EL (cell line): Measurements from ENCODE around the gene GLRB.
A peak's percentile ranks its signal among the peaks of the same experiment; 100 is the strongest.

ENCODE experiments used
- DNase-seq: peaks from one replicate; pipeline ENCODE4 v3.0.0-alpha.2; 2016

Gene GLRB

DNA sequence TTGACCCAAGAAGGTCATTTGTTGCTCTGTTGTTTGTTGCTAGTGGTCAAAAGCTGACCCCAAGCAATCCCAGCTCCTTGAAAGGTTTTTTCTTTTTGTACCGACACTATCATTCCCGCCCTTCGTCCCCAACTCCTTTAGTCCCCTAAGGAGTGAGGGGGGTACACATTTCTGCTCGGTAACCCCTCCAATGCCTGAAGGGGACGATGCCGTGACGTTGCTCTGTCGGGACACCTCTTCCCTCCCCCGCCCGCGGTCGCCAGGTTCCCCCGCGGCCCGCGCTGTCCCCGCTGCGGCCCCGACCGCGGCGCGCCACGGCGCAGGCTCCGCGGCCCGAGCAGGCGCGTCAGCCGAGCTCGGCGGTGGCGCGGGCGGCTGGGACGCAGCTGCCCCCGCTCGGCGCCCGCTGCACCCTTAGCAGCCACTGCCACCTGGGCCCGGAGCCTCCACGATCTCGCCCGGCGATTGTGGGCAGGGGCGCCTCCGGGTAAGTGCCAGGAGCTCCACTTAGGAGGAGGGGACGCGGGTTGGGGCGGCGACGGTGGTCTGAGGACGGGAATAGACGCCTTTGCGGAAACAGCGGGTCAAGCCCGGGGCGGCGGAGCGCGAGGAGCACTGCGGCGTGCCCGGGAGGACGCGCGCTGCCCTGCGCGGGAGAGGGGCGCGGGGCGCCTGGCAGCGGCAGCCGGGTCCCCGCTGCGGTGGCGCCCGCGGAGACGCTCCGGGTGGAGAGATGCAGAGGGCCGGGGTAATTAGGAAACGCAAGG lies at the start of gene GLRB:
TSS of gene GLRB (plus strand) at position 340 of the 767 bp plus-strand sequence. CDS start 1,875 bp downstream, outside the sequence.
- peak; percentile 44 for DNase-seq

DNA sequence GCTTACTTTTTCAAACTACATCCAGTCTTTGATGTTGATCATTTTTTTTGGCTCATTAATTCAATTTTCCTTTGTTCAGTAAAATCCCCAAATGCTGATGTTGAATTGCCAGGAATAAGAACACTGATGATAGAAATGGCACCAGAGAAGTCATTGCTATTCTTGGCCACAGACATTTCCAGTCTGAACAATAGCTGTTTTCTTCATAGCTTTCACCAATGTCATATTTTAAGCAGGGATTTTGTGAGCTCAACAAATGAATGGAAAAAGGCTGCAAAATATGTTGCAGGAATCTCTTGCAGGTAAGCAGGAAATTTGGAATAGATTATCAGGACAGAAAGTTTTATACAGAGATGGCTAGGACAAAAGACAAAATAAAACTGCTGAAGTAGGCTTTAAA lies 40.5 kb upstream of the GLRB start:
- DNase-seq: no peak

DNA sequence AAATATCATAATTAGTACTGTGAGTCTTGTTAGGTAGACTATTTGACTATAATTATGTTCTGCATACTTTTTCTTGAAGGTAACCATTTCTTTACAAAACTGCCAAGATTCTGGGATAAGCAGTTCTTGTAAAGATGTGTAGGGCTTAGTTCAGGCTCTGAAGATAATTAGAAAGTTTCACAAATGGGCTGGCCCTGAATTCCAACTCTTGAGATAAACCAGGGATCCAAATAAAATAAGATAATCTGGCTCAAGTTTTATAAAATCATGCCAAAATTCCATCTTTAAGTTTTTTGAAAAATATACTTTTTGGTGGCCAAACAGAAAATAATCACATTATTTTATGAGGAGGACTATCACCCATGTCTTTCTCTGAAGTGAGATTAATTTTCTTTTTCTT lies 35.5 kb upstream of the GLRB start:
- DNase-seq: no peak

DNA sequence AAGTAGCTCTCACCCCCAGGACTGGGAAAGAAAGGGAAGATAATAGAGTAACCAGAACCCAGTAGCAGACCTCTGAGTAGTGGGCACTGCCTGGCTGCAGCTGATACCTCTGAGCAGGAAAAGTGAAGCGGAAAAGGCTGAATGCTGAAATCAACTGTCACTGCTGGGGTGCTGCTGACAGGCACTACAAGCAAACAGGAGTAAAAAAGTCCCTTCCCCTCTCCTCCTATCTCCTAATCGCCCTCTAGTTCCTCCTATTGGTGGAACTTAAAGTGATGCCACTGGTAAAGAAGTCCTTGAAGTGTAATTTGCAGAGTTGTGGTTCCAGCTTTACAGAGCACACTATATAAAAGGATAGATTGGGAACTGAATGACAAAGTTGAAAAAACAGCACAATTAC lies 32.8 kb upstream of the GLRB start:
- peak; percentile 49 for DNase-seq

DNA sequence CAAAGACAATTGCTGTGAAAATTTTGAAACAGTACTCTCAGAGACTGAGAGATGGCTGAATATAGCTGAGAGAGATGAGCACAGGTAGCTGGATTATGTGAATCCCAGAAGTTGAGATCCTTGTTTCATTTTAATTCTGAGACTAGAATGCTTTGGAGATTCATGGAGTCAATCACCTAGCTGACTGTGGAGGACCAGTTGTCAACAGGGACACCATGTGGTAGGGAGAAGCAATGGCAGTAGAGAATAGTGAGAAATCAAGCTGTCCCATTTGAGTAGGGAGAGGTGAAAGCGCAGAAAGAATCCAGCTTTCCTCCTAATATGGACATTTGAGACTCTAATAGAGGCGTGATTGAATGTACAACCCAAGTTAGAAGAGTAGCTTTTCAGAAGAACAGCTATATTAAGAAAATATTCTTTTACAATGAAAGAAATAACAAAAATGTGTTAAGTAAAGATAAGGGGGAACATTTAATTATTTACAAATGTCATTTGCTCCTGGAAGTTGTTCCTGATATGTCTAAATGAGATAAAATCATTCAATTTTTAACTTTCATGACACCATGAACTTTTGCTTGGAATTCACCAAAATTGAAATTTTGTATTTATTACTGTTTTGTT lies 30.3 kb upstream of the GLRB start:
- DNase-seq: peak; percentile 74

DNA sequence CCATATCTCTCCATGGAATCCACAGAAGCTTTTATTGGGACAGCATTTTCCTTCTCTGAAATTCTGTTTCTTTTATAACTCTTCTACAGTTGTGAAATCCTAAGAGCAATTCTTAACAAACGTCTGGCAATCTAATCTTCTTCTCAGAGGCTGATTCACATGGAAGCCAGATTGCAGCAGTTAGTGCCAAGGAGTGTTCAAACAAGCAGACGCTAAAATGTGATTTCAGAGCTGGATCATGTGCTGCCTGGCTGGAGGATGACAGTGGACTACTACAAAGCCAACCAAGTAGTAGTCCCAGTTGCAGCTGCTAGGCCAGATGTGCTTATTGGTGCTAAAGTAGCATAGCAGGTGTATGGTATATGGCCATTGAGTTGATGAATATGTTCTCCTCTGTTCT lies 27.7 kb upstream of the GLRB start:
- no peak for DNase-seq

DNA sequence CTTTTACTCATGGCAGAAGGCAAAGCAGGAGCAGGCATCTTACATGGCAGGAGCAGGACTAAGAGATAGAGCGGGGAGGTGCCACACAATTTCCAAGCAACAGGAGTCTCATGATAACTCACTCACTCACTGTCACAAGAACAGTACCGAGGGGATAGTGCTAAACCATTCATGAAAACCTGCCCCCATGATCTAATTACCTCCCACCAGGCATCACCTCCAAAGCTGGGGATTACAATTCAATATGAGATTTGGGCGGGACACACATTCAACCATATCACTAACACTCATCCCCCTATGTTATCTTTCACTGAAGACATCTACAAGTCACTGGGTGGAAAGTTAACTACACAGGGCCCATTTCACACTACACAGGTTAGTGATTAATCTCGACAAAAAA lies 25.4 kb upstream of the GLRB start:
- DNase-seq: no peak

DNA sequence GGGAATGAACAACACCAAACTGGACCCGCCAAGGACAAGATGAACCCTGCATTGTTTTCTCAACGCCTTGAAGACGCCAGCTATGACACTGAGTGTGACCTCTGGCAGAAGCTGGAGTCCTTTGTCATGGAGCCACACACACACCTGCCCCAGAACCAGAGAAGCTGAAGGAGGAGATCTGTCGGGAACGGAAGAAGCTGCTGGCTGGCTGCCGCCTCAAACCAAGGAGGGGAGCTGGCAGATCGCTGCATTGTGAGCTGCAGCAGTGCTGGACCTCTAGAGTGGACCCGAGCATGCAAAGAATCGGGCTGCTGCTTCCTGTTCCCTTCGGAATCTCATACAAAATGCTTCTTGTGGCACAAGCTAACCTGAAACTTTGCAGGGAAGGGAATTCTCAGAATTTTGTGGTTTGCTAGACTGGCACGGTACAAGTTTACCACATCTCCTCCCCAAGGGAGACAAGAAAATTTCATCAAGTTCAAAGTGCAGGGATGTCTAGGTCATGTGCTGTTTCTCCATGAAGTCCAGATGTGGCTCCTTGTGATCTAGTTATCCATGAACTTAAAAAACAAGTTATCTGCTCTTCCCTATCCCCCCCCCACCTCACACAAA lies 23.4 kb upstream of the GLRB start:
- no peak for DNase-seq

DNA sequence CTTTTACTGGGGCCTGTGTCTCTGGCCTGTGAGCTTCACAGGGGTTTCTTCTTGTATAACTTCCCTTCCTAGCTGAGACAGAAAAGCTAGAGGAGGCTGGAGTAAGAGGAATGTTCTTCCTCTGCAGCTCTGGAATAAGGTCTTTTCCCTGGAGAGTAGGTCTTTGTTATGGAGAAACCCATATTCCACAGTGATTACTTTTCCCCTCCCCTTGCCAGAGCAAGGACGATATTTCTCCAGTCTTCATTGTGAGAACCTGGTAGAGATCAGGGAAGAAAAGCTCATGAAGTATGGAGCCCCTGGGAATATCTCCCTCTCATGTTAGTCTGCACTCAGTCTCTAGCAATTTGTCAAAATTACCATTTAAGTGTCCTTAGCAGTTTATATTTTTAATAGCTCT lies 18.7 kb upstream of the GLRB start:
- no peak for DNase-seq

DNA sequence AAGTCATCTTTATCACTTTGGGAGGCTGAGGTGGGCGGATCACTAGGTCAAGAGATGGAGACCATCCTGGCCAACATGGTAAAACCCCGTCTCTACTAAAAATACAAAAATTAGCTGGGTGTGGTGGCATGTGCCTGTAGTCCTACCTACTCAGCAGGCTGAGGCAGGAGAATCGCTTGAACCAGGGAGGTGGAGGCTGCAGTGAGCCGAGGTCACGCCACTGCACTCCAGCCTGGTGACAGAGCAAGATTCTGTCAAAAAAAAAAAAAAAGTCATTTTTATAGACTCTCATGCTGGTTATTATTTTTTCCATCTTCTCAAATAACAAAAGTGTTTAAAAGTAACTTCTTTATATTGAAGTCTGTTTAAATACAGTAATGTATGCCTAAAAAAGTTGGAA lies 17.1 kb upstream of the GLRB start:
- DNase-seq: peak; percentile 23

DNA sequence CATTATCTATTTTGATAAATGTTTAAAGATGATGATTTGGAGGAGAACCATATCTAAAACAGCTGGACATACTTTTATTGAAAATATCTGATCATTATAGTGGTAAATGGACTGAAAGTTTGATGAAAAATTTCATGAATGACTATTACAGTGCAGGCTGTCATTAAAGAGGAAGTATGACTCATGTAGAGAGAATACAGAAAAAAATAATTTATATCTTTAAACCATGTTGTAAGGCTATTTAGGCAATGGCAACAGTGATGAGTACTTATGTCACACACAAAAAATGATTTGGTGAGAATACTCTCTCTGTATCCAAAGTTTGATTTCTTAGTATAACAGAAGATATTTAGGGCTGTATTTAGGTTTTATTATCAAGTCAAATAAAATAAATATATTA lies 3.9 kb upstream of the GLRB start:
- DNase-seq: peak; percentile 41

DNA sequence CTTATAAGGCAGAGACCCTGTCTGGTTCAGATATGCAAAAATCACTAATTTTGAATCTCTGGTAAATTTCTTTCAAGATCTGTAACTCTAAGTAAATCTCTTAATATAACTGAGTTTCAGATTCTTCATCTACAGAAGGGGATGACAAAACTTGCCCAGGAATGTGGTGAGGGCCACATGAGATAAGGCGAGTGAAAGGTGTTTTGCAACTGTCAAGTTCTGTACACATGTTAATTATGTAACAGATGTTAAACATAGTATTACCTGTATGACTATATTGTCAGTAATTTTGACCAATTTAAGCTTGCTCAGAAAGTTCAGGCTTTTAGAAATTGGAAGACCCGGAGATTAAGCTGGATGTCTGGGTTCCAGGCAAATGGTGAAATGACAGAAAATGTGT lies 549 bp upstream of the GLRB start:
- DNase-seq: no peak

DNA sequence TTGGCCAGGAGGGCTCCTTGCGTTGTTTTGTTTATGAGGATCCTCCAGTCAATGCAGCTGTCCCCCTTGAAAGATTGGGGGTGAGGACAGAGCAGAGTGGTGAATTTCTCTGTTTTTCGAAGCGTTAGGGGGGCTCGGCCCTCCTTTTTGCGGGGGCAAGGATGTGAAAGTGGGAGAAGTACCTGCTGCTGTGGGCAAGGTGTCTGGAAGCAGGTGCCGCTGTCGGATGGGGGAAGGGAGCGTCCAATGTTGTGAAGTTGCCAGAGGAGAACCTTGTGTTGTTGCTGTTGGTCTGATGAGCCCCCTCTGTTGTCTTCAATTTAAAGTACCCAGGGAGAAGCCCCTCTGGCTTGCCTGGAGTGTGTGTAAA lies 613 bp downstream of the GLRB start:
- DNase-seq: no peak

DNA sequence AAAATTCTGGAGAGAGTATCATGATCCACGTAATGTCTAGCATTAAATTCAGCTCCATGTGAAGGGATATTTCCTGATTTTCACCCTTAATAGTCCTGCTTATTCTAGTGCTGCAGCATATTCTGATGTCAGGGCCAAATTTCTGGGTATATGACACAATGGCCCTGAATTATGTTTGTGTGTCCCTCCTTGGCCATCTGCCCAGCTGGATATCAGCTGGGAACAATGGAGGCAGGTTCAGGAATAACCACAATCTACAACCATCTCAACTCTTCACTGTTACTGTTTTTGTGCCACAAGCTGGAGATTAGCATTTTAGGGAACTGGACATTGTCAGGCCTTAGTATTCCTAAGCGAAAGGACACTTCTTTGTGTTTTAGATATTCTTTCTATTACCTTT lies 3.5 kb downstream of the GLRB start:
- no peak for DNase-seq

DNA sequence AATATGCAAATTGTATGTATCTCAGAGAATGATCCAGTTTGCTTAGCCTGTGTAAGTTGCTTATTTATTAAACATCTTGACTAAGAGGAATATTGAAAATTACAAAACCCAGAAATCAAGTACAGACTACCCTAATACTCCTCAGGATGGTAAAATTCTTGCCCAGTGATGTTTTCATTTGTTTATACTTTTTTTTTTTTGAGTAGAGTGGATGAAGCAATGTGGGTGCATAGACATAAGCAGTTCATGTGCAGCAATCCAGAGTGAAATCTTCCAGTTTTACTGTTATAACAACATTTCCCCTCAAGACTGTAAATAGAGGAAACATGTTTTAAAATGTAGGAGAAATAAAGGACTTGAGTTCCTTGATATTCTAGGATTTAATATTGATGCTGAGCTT lies 4.7 kb downstream of the GLRB start:
- DNase-seq: no peak

DNA sequence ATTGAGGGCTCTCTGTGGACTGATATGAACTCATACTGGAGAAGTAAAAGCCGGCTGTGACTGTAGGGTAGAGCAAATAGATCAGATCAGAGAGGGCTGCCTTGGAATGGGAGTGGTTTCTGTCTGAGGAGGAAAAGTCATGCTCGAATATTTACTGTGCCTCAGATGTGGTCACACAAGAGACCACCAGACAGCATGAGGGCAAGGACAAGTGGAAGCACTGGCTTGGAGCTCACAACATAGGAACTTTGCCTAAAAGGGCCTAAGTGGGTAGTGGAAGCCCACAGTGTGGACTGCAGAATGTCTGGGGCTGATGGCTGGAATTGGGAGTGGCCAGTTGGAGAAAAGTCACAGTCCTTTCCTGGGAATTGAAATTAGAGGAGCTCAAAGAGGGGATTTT lies 19.8 kb downstream of the GLRB start:
- DNase-seq: no peak

DNA sequence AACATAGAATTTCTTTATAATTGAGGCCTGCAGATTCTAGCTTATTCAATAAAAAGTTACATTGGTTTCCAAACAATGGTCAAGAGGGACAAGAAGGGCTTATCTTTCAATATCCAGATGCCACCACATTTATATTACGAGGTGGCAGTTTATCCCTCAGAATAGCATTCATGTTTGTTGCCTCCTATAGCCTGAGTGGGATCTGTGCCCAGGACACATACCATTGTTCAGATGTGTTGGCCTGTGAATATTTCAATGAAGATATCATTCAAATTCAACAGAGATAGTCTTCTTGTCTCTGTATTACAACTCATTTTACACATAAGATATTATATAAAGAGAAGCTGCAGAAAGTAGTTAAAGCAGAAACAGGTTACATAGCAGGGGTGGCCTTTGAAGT lies 20.5 kb downstream of the GLRB start:
- DNase-seq: peak; percentile 41

DNA sequence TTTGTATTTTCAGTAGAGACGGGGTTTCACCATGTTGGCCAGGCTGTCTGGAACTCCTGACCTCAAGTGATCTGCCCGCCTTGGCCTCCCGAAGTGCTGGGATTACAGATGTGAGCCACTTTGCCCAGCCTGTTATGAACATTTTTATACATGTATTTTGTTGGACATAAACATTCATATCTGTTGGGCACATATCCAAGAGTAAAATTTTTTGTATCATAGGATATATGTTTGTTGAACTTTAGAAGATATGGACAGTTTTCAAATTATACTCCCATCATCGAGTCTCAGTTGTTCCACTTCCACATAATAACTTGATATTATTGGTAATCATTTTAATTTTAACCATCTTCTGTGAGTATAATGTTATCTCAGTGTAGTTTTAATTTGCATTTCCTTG lies 23.6 kb downstream of the GLRB start:
- DNase-seq: no peak

DNA sequence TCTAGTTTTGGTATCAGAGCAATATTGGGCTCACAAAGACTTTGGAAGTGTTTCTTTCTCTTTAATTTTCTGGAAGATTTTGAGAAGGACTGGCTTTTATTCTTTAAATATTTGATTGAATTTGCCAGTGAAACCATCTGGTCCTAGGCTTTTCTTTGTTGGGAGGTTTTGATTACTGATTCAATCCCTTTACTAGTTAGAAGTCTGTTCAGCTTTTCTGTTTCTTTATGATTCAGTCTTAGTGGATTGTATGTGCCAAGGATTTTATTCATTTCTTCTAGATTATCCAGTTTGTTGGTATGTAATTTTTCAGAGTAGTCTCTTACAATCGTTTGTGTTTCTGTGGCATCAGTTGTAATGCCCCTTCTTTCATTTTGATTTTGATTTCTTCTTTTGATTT lies 28.6 kb downstream of the GLRB start:
- no peak for DNase-seq

DNA sequence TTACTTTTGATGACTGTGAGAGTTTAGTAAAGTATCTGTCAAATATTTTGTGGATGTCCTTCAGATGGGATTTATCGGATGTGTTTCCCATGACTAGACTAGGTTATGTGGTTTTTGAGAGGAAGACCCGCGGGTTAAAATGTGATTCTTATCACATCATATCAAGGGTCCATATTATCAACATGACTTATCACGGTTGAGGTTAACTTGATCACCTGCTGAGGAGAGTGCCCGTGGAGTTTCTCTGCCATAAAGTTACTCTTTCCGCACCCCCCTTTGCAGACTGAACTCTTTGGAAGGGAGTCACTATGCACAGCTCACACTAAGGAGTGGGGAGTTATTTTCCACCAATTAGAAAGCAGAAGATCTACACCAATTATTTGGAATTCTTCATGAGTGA lies 38.7 kb downstream of the GLRB start:
- DNase-seq: no peak

DNA sequence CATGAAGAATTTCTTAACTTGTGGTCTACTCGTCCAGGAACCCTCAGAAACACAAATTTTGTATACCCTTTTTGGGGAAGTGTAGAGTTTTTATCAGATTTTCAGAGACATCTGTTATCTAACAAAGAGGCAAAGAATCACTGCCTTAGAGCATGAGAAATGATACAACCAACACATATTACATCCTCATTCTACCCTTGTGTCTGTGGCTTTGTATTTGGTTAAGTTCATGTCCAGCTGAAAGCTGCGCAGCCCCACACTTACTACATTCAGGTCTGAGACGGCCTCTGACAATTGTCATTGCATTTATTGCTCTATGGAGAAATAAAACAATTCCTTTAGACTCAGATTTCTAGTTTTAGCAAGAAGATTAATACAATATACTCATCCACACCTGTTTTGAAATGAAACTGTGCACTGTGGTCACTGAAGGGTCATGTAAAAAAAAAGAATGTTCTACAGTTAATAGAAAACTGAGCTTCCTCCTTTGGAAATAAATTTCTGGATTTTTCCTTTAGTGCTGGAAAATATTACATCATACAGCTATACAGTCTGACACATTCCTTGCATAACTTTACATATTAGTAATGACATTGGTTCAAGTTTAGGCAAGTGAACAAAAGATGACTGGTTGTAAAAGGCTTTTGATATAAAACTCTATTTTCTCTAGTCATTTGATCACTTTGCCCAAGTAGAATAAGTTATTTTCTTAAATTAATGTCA lies 39.8 kb downstream of the GLRB start:
- peak; percentile 78 for DNase-seq

DNA sequence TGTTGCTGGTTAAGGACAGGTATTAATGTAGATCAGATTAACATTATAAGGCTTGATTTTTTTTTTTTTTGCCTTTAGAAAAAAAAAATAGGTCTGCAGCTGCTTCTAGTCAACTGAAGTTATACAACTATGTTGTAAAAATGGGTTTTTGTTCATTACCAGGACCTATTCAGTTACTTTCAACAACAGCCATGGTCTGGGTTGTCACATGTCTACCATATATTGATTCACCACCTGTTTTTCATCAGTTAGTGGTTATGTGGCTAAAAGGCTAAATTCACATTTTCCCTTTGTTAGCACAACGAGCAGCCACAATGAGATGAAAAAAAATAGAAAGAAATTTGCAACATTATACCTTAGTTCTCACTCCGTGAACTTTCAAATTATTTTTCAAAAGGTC lies 45.5 kb downstream of the GLRB start:
- DNase-seq: no peak

DNA sequence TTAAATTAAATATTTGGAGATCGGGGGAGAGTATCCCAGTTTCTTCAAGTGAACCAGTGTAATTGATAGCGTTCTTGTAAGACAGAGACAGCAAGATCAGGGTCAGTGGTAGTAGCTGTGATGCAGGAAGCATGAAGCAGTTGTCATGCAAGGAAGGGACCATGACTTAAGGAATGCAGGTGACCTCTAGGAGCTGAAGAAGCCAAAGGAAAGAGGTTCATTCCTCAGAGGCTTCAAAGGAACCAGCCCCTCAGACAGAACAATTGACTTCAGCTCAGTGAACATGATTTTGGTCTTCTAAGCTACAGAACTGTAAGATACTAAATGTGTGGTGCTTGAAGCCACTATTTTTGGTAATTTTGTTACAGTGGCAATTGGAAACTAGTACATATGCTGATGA lies 51.6 kb downstream of the GLRB start:
- DNase-seq: no peak

DNA sequence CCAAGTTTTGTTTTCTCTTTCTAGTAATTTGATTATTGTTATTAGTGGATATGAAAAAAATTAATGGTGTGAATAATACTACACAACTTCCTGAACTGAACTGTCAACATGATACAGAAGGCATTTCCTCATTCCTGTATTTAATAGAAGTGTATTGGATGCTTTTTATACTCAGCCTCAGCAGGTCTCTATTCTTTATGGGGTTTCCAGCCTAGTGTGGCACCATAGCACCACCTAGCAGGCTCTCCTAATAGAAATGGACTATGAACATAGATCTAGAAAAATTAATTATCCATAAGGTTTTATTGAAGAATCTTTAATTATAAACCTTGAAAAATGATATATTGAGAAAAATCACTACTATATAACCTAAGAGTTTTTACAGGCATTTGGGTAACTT lies 52.4 kb downstream of the GLRB start:
- DNase-seq: peak; percentile 51
